SK-N-SH treated with all-trans-retinoic acid at 6 μM for 48 hours (cell line): ENCODE data around the gene C1orf232.

Experiments
- ATAC-seq: fragments of 200-7000 bp; cut with Tn5 transposase; 3 replicates; pipeline ENCODE4 v1.9.1; 2020; ENCODE audit warnings: mild to moderate bottlenecking, moderate library complexity
- ARNTL ChIP-seq: fragments of 450-650 bp; formaldehyde crosslinking; IDR thresholded peaks from 2 replicates; pipeline ENCODE4 v1.5.0; 2020; ENCODE audit warnings: low read depth, mild to moderate bottlenecking, moderate library complexity, borderline replicate concordance
- BACH2 ChIP-seq: fragments of 250-450 bp; sonication (Bioruptor Pico); IDR thresholded peaks from 2 replicates; pipeline ENCODE4 v1.9.0; 2021; ENCODE audit warnings: mild to moderate bottlenecking, borderline replicate concordance
- CSDC2 ChIP-seq: fragments of 250-450 bp; sonication (Bioruptor Pico); IDR thresholded peaks from 2 replicates; pipeline ENCODE4 v1.5.0; 2020; ENCODE audit warnings: mild to moderate bottlenecking, moderate library complexity
- CSRNP3 ChIP-seq: fragments of 250-450 bp; sonication (Bioruptor Pico); IDR thresholded peaks from 2 replicates; pipeline ENCODE4 v1.5.1; 2021; ENCODE audit warnings: mild to moderate bottlenecking, moderate library complexity
- ISL1 ChIP-seq: fragments of 250-450 bp; sonication (Bioruptor Pico); IDR thresholded peaks from 2 replicates; pipeline ENCODE4 v2.1.2; 2022; ENCODE audit warnings: mild to moderate bottlenecking, moderate library complexity
- OSR1 ChIP-seq: fragments of 250-450 bp; sonication (Bioruptor Pico); IDR thresholded peaks from 2 replicates; pipeline ENCODE4 v1.8.0; 2022; ENCODE audit warnings: moderate library complexity, mild to moderate bottlenecking, inconsistent platforms
- PPARA ChIP-seq: fragments of 250-450 bp; sonication (Bioruptor Pico); IDR thresholded peaks from 2 replicates; pipeline ENCODE4 v1.5.0; 2020; ENCODE audit warnings: mild to moderate bottlenecking, borderline replicate concordance
- RARB ChIP-seq: fragments of 250-450 bp; sonication (Bioruptor Pico); IDR thresholded peaks from 2 replicates; pipeline ENCODE4 v1.8.0; 2021; ENCODE audit warnings: mild to moderate bottlenecking, moderate library complexity
- SNAI2 ChIP-seq: fragments of 250-450 bp; sonication (Bioruptor Pico); IDR thresholded peaks from 2 replicates; pipeline ENCODE4 v1.5.0; 2020; ENCODE audit warnings: mild to moderate bottlenecking, moderate library complexity
- TCF4 ChIP-seq: fragments of 250-450 bp; sonication (Bioruptor Pico); IDR thresholded peaks from 2 replicates; pipeline ENCODE4 v1.8.0; 2021; ENCODE audit warnings: mild to moderate bottlenecking, moderate library complexity, borderline replicate concordance
- TOX ChIP-seq: fragments of 250-450 bp; sonication (Bioruptor Pico); IDR thresholded peaks from 2 replicates; pipeline ENCODE4 v1.8.0; 2021; ENCODE audit warnings: mild to moderate bottlenecking, moderate library complexity, borderline replicate concordance
- TSHZ2 ChIP-seq: fragments of 250-450 bp; sonication (Bioruptor Pico); IDR thresholded peaks from 2 replicates; pipeline ENCODE4 v1.5.0; 2020; ENCODE audit warnings: mild to moderate bottlenecking, moderate library complexity
- ZC3H10 ChIP-seq: fragments of 250-450 bp; sonication (Bioruptor Pico); IDR thresholded peaks from 2 replicates; pipeline ENCODE4 v1.5.1; 2021; ENCODE audit warnings: mild to moderate bottlenecking, moderate library complexity
- ZFP3 ChIP-seq: fragments of 250-450 bp; sonication (Bioruptor Pico); IDR thresholded peaks from 2 replicates; pipeline ENCODE4 v1.5.0; 2020; ENCODE audit warnings: mild to moderate bottlenecking, moderate library complexity
- ZFP30 ChIP-seq: fragments of 450-650 bp; formaldehyde crosslinking; IDR thresholded peaks from 2 replicates; pipeline ENCODE4 v1.5.0; 2022; ENCODE audit warnings: mild to moderate bottlenecking, moderate library complexity
- ZNF70 ChIP-seq: fragments of 450-650 bp; formaldehyde crosslinking; IDR thresholded peaks from 2 replicates; pipeline ENCODE4 v1.5.0; 2020; ENCODE audit warnings: mild to moderate bottlenecking, moderate library complexity
- ZNF8 ChIP-seq: fragments of 450-650 bp; formaldehyde crosslinking; IDR thresholded peaks from 2 replicates; pipeline ENCODE4 v1.5.0; 2020; ENCODE audit warnings: mild to moderate bottlenecking, moderate library complexity
- TF ChIP-seq, protein P1 (sequence below): fragments of 250-450 bp; sonication (Bioruptor Pico); IDR thresholded peaks from 2 replicates; pipeline ENCODE4 v1.8.0; 2021; ENCODE audit warnings: low read depth, mild to moderate bottlenecking, moderate library complexity, borderline replicate concordance
- TF ChIP-seq, protein P2 (sequence below): fragments of 250-450 bp; sonication (Bioruptor Pico); IDR thresholded peaks from 2 replicates; pipeline ENCODE4 v1.8.0; 2020; ENCODE audit warnings: mild to moderate bottlenecking, moderate library complexity, borderline replicate concordance

C1orf232 gene

GRCh38 chr1:26124418-26125331 lies 44.1 kb downstream of the C1orf232 start:
- no peak for ATAC-seq
- TF ChIP-seq ISL1 (CRISPR knock-in tag) (no peak), SNAI2 (no peak), BACH2 (CRISPR knock-in tag) (no peak), TCF4 (no peak), ZNF8 (CRISPR knock-in tag) (0 out of 2 replicates have a peak, but pooled peaks have one; percentile 10)
- TF ChIP-seq, all 23 proteins: peak for 1

GRCh38 chr1:26122988-26123973 lies 45.5 kb downstream of the C1orf232 start:
- TF ChIP-seq TSHZ2 (CRISPR knock-in tag) (no peak), BACH2 (CRISPR knock-in tag) (no peak), OSR1 (CRISPR knock-in tag) (no peak), ZFP3 (CRISPR knock-in tag) (no peak), ZC3H10 (no peak), ZFP30 (CRISPR knock-in tag) (no peak), ISL1 (CRISPR knock-in tag) (no peak), TCF4 (no peak), CSDC2 (CRISPR knock-in tag) (no peak), ARNTL (CRISPR knock-in tag) (no peak), TOX (CRISPR knock-in tag) (no peak), RARB (no peak), CSRNP3 (CRISPR knock-in tag) (no peak)
- peak; percentile 78 for ATAC-seq

DNA sequence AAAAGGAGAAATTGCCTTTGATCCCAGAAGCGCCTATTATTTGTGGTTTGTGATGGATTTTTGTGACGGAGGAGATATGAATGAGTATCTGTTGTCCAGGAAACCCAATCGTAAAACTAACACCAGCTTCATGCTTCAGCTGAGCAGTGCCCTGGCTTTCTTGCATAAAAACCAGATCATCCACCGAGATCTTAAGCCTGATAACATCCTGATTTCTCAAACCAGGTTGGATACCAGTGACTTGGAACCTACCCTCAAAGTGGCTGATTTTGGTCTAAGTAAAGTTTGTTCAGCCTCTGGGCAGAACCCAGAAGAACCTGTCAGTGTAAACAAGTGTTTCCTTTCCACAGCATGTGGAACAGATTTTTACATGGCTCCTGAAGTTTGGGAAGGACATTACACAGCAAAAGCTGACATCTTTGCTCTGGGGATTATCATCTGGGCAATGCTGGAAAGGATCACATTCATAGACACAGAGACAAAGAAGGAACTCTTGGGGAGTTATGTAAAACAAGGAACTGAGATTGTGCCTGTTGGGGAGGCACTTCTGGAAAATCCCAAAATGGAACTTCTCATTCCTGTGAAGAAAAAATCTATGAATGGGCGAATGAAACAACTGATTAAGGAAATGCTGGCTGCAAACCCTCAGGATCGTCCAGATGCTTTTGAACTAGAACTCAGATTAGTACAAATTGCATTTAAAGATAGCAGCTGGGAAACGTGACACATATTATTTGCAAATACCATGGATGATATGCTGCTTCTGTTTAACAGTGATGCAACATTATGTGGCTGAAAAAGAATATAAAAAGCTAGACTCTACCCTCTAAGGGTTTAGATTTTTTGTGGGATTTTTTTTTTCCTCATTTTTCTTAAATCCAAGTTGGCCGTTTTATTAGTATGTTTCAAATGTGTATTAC lies 46.6 kb downstream of the C1orf232 start:
- TF ChIP-seq CSDC2 (CRISPR knock-in tag) (no peak), TCF4 (peak; percentile 22; the same call in 1 of the 2 replicates)
- ATAC-seq: peak; percentile 63

DNA sequence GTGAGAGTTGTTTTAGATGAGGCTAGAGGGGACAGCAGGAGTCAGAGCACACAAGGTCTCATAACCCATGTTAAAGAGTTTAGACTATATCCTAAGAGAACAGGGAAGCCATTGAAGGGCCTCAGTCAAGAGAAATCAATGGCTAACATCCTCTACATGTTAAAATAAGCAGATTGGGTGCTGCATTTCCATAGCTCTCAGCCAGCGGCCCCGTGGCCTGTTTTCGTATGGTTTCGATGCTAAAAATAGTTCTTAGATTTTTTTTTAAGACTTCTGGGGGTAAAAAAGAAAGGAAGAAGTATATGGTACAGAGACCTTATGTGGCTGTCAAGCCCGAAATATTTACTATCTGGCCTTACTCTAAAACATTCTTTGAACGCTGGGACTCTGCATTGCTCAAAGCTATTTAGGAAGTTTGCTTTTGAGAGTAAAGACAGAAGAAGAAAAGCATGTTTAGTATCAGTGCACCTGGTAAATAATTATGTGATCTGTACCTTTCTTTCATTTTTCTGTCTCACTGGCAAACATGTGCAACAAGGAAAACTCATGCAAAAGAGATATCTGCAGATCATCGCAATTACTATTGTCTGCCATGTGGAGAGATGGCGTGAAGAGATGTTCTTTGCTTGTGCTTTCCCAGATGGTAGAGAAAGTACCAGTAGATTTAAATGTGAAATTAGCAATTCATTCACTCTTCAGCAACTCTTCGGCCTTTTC lies 48.7 kb downstream of the C1orf232 start:
- TF ChIP-seq, protein P1, sequence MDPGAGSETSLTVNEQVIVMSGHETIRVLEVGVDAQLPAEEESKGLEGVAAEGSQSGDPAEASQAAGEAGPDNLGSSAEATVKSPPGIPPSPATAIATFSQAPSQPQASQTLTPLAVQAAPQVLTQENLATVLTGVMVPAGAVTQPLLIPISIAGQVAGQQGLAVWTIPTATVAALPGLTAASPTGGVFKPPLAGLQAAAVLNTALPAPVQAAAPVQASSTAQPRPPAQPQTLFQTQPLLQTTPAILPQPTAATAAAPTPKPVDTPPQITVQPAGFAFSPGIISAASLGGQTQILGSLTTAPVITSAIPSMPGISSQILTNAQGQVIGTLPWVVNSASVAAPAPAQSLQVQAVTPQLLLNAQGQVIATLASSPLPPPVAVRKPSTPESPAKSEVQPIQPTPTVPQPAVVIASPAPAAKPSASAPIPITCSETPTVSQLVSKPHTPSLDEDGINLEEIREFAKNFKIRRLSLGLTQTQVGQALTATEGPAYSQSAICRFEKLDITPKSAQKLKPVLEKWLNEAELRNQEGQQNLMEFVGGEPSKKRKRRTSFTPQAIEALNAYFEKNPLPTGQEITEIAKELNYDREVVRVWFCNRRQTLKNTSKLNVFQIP: no peak
- no peak for TF ChIP-seq ZNF70 (CRISPR knock-in tag)
- no peak for TF ChIP-seq ISL1 (CRISPR knock-in tag)
- TF ChIP-seq PPARA (CRISPR knock-in tag): no peak
- TF ChIP-seq, protein P2, sequence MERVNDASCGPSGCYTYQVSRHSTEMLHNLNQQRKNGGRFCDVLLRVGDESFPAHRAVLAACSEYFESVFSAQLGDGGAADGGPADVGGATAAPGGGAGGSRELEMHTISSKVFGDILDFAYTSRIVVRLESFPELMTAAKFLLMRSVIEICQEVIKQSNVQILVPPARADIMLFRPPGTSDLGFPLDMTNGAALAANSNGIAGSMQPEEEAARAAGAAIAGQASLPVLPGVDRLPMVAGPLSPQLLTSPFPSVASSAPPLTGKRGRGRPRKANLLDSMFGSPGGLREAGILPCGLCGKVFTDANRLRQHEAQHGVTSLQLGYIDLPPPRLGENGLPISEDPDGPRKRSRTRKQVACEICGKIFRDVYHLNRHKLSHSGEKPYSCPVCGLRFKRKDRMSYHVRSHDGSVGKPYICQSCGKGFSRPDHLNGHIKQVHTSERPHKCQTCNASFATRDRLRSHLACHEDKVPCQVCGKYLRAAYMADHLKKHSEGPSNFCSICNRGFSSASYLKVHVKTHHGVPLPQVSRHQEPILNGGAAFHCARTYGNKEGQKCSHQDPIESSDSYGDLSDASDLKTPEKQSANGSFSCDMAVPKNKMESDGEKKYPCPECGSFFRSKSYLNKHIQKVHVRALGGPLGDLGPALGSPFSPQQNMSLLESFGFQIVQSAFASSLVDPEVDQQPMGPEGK: no peak
- no peak for TF ChIP-seq CSDC2 (CRISPR knock-in tag)
- TF ChIP-seq ZC3H10: no peak
- no peak for TF ChIP-seq CSRNP3 (CRISPR knock-in tag)
- TF ChIP-seq, all 23 proteins: peak for 0
- no peak for ATAC-seq
